ENCODE results near the gene TUBGCP3.

Gene TUBGCP3

DNA sequence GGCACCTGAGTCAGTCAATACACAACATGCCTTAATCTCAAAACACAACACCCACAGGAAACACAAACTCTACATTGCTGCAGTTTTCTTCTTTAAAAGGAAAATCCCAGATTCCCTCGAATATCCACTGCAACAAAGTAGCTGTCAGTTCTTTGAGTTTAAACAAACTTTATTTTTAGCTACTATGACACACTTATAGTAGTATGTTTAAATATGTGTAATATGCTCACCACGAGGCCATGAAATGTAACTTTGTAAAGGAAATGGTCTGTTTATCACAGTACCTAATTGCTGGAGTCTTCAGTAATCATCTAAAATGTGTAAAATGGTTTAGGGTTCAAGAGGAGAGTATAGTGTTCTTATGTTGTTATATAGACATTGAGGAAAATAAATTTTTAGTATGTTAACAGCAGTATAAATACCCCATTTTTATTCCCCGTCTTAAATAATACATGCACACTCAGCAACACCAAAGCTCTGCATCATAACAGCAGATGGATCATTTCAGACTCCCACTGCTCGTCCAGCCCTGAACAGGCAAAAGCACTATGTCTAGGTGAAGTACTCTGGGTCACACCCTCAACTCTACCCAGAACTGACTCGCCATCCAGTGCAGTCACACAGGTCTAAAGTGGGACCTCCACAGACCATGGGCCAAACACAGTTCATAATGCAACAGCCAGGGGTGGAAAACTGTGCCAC is 20.6 kb downstream of the TUBGCP3 start:
- no peak for DNase-seq (ENCODE audit: low read depth)
- TF ChIP-seq, protein P1, sequence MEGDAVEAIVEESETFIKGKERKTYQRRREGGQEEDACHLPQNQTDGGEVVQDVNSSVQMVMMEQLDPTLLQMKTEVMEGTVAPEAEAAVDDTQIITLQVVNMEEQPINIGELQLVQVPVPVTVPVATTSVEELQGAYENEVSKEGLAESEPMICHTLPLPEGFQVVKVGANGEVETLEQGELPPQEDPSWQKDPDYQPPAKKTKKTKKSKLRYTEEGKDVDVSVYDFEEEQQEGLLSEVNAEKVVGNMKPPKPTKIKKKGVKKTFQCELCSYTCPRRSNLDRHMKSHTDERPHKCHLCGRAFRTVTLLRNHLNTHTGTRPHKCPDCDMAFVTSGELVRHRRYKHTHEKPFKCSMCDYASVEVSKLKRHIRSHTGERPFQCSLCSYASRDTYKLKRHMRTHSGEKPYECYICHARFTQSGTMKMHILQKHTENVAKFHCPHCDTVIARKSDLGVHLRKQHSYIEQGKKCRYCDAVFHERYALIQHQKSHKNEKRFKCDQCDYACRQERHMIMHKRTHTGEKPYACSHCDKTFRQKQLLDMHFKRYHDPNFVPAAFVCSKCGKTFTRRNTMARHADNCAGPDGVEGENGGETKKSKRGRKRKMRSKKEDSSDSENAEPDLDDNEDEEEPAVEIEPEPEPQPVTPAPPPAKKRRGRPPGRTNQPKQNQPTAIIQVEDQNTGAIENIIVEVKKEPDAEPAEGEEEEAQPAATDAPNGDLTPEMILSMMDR (conservative IDR thresholded peaks at IDR 0.05; ENCODE audit: low read length), result no peak

DNA sequence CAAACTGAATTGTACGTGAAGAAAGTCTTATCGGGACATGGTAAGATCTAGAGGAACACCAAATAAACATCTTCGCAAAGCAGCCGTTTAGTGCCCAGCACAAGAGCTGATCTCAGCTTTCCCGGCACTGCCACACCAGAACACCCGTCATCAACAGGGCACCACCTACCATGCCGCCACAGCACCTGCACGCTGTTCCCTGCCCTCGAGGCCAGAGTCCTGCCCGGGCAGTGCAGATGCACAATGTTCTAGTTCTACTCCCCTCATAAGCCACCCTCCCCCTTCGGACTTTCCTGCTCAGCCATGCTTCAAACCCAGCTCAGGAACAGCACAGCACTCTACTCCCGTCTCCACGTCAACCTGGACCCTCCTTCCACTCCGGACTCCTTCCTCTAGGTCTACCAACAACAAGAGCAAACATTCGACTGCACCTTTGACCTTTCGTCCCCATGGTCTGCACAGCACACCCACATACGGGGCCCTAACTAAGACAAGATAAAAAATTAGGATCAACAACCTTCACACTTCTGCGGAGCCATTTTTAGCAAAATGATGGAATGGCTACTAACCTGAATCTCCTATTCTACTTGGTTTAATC is 25.1 kb downstream of the TUBGCP3 start:
- TF ChIP-seq, protein P1 (conservative IDR thresholded peaks at IDR 0.05; ENCODE audit: low read length), result no peak
- no peak overlapping the region for H3K4me3 ChIP-seq (ENCODE audit: low read length)

More for the DNA sequence above, 20.6 kb downstream of the TUBGCP3 start:
- H3K4me3 ChIP-seq (ENCODE audit: low read length), result no peak overlapping the region

DNA sequence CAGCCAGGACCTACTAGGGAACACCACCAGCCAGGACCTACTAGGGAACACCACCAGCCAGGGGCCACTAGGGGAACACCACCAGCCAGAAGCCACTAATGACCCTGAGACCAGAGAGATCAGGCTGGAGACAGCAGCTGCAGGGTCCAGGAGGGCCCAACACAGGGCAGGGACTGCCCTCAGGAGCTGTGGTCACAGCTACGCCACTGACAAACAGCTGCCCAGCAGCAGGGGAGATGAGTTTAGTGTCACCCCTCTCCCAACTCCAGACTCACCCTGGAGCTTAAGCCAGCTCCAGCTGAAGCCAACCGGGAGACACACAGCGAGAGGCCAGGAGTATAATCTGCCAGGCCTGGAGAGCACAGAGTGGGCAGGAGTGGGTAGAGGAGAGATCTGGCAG is 25.7 kb downstream of the TUBGCP3 start:
- TF ChIP-seq, protein P1 (conservative IDR thresholded peaks at IDR 0.05; ENCODE audit: low read length), result no peak
- H3K4me3 ChIP-seq (ENCODE audit: low read length), result no peak overlapping the region
- no peak for DNase-seq (ENCODE audit: low read depth)

More for the DNA sequence above, 25.1 kb downstream of the TUBGCP3 start:
- no peak for DNase-seq (ENCODE audit: low read depth)

- DNase-seq (ENCODE audit: low read depth), result no peak
- TF ChIP-seq, protein P1 (conservative IDR thresholded peaks at IDR 0.05; ENCODE audit: low read length), result no peak
Observed at GRCh38 chr13:112561478-112561877, 26.5 kb downstream of the TUBGCP3 start.

DNA sequence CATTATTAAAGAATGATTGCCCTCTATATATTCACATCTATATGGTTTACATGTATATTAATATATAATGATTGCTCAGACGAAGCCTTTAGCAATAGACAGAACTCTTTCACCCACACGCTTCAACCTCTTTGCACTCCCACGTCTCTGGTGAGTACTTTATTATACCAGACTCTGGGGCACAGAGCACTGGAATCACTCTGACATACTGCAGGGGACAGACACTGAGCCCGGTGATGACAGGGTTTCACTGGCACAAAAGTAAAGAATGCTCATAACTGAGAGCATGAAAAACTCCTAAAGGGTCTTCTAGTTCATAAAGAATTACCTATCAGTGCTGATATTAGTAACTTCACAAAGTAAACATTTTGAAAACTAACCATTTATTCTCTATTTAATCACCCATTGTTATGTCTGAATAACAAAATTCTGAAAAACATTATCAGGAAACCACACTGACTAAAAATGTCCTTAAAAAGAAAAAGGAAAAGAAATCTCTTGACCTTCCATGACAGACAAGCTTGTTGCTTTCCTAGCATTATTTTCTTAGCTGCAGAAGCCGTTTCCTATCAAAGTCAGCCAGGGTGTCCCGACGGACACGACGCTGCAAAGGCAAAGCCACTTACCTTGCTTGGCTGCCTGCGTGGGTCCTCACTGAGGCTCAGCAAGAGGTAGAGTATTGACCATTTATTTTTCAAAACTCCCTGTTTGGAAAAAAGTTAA is 29.1 kb downstream of the TUBGCP3 start:
- TF ChIP-seq, protein P1 (conservative IDR thresholded peaks at IDR 0.05; ENCODE audit: low read length), result no peak
- no peak overlapping the region for H3K4me3 ChIP-seq (ENCODE audit: low read length)
- no peak for DNase-seq (ENCODE audit: low read depth)

More at GRCh38 chr13:112561478-112561877, 26.5 kb downstream of the TUBGCP3 start:
- no peak overlapping the region for H3K4me3 ChIP-seq (ENCODE audit: low read length)

GRCh38 chr13:112556600-112556999 is 31.4 kb downstream of the TUBGCP3 start:
- H3K4me3 ChIP-seq (ENCODE audit: low read length), result no peak overlapping the region
- TF ChIP-seq, protein P1 (conservative IDR thresholded peaks at IDR 0.05; ENCODE audit: low read length), result no peak
- DNase-seq (ENCODE audit: low read depth), result no peak
